Stimulated activated CD4-positive, alpha-beta T cell treated with anti-CD3 and anti-CD28 coated beads, TNF-alpha, amount 100 ng/mL, for 48 hours (primary cell): ENCODE data around the gene SPTAN1.

Experiments used
- DNase-seq, 3 donors: peaks; one replicate each; pipeline ENCODE4 v3.0.0-alpha.2; 2020; ENCODE audit warnings: low read depth in 3 of 3

SPTAN1 gene

GRCh38 chr9:128632066-128632465 is 79.7 kb downstream of the SPTAN1 start:
- DNase-seq = no peak

- DNase-seq = no peak
Observed at GRCh38 chr9:128632486-128632885, 80.1 kb downstream of the SPTAN1 start.

- DNase-seq = no peak
Observed at GRCh38 chr9:128633057-128633456, 80.7 kb downstream of the SPTAN1 start.

- DNase-seq = no peak
Observed at GRCh38 chr9:128633601-128634000, 81.2 kb downstream of the SPTAN1 start.

DNA sequence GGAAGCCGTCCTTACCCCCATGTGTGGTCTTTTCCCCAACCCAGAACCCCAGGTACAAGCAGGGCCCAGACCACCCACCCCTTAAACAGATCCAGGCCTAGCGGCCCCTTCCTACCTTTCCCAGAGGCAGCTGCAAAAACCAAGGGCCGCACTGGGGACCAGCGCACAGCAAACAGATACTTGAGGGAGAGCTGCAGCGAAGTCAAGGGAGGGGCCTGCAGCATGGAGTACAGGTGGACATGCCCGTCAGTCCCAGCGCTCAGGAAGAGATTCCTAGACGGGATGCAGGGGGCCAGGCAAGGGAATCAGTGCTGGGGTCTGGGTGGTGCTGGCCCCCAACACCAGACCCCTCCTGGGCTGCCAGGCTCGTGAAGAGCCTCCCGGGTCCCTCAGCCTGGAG is 81.7 kb downstream of the SPTAN1 start:
- no peak for DNase-seq

GRCh38 chr9:128634651-128635262 is 82.4 kb downstream of the SPTAN1 start:
- no peak for DNase-seq

DNA sequence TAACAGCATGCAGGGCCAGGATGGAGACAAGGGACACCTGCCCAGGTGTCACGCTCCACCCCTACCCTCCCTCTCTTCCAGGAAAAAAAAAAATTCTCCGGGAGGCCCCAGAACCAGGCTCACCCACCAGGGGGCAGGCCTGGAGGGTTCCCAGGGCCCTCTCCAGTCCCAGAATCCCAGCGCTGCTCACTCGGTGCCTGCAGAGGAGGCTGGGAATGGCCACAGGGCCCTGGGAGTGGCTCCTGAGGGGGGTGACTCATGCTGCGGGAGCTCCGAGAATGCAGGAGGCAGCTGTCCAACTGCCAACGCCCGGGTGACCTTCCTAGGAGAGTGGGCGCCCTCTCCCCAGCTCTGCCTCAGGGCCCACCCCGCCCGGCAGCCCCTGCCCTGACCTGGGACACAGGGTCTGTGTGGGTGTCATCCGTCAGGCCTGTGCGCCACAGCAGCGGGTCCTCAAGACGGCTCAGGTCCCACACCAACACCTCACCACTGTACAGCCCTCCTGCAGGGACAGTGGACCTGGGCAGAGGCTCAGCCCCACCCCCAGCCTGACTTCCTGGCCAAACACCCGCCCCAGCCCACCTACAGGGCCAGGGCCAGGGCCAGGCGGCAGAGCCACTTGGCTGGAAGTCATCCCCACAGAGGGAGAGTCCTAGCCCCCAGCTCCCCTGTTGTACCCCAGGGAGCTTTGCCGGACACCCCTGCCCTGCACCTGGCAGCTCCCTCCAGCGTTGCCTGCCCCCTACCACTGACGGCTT is 83.1 kb downstream of the SPTAN1 start:
- DNase-seq = no peak

DNA sequence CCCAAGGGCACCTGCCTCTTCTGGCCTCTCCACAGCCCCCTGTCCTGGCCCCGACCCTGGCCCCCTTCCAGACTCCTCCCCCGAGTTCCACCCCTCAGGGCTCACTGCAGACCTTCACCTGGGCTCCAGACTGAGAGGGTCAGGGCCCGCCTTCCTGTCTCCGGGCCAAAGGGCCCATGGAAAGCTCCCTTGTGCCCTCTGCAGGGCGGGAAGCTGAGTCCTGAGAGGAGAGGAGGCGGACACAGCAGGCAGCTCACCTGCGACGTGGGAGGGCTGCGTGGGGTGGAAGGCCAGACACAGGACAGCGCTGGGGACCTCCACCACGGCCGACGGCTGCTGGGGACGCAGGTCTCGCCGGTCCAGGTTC is 83.6 kb downstream of the SPTAN1 start:
- no peak for DNase-seq

GRCh38 chr9:128636556-128637530 is 84.5 kb downstream of the SPTAN1 start:
- DNase-seq = no peak

- no peak for DNase-seq
Observed at GRCh38 chr9:128637656-128638055, 85.3 kb downstream of the SPTAN1 start.

GRCh38 chr9:128638580-128638979 is 86.2 kb downstream of the SPTAN1 start:
- no peak for DNase-seq

DNA sequence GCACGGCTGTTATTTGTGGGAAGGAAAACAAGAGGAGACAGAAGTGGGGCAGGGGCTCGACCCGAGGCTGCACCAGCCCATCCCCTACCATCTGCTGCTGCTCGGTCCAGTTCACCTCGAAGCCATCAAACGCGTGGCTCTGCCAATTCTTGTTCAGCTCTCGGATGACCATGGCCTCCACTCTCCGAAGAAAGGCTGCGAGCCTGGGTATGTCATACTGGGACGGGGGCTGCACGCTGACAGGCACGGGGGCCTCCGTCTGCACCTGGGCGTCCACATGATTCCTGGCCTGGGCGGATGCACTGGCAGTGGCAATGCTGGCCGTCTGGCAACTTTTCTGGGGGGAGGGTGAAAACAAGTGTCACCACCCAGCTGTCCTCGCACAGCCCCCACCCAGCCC is 88.2 kb downstream of the SPTAN1 start:
- no peak for DNase-seq

GRCh38 chr9:128642675-128643245 is 90.4 kb downstream of the SPTAN1 start:
- DNase-seq = no peak

DNA sequence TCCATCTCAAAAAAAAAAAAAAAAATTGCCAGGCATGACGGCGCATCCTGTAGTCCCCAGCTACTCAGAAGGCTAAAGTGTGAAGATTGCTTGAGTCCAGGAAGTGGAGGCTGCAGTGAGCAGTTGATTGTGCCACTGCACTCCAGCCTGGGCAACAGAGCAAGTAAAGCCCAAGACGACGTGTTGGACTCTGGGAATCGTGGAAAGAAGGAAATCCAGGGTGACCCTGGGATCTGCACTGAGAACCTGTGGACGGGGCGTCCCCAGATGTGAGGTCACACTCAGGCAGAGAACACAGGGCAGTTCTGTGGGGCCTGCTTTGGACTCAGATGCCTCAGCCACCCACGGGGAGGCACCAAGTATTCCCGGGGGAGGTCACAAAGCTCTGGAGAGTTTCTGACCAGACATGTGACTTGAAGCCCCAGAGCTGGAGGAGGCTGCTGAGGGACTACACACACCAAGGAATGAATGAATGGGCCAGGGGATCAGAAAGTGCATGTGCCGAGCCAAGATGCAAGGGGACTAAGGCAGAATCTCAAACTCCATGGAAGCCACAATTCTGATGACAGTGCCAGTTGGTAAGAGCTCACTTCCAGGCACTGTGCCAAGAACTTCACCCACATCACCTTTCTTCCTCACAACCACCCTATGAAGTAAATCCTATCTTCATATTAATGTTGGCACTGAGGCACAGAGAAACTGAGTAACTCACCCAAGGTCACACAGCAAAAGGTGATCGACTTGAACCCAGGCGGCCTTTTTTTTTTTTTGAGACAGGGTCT is 91.3 kb downstream of the SPTAN1 start:
- DNase-seq = no peak

GRCh38 chr9:128648206-128648605 is 95.8 kb downstream of the SPTAN1 start:
- peak; percentile 41 to 58 (median 52) for DNase-seq

DNA sequence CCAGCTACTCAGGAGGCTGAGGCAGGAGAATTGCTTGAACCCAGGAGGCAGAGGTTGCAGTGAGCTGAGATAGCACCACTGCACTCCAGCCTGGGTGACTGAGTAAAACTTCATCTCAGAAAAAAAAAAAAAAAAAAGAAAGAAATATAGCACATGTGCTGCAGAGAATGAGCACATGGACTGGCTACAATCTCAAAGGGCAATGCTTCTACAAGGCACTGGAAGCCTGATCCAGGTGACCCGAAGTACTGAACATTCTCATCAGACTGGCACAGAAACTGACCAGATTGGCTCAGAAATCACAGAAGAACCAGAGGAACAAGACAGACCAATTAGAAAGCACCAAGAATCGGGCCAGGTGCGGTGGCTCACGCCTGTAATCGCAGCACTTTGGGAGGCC is 99.4 kb downstream of the SPTAN1 start:
- no peak for DNase-seq

GRCh38 chr9:128653908-128654307 is 101.5 kb downstream of the SPTAN1 start:
- DNase-seq = no peak

DNA sequence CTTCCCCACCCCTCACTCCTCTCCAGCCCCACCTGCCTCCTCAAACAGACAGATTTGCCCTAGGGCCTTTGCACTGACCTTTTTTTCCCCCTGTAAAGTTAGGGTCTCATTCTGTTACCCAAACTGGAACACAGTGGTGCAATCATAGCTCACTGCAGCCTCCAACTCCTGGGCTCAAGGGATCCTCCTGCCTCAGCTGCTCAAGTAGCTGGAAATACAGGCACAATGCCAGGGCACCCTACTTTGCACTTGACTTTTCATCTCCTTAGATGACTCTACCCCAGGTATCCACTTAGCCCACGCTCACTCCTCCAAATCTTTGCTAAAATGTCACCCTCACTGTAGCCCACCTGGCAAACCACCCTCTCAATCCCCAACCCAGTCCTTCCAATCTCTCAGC is 102.1 kb downstream of the SPTAN1 start:
- DNase-seq = no peak

- DNase-seq = peak; percentile 93 to 95 (median 94)
Observed at GRCh38 chr9:128656416-128657343, 104.3 kb downstream of the SPTAN1 start, which contains the start of gene DYNC2I2. DYNC2I2 (minus strand) TSS chr9:128656847; CDS start chr9:128656726, 121 bp downstream.

- DNase-seq = no peak
Observed at GRCh38 chr9:128657344-128657704, 104.9 kb downstream of the SPTAN1 start.
